Measurements from ENCODE around the gene TNIP3. TPM values are rescaled to one million over a fixed set of nuclear protein-coding genes. Genes with fewer than 3 reads are reported as not detected.

Gene TNIP3
- total and polyA plus RNA-seq, 9 of the 15 experiments (the other 6 are each of a cell fraction or from before 2014, with no cell fraction given) = 0.14 TPM; not detected in 8

GRCh38 chr4:121181493-121181892 lies 17.4 kb upstream of the TNIP3 start:
- Histone ChIP-seq H3K9ac (ENCODE audit: insufficient read depth in 1 of 2, low read depth in 2 of 2, low read length in 2 of 2) (no peak overlapping the region), H3K79me2 (ENCODE audit: control insufficient read depth, insufficient read depth, low read length) (no peaks in the 10 kb centered on the region), H3K27me3 (ENCODE audit: control insufficient read depth in 2 of 2, insufficient read depth in 2 of 2, low read length in 2 of 2) (no peaks in the 10 kb centered on the region), H3K9me3 (replicated peaks; ENCODE audit: control insufficient read depth, insufficient read depth, low read depth, low read length) (no peaks in the 10 kb centered on the region), H3K36me3 (ENCODE audit: control insufficient read depth, insufficient read depth, low read length) (no peaks in the 10 kb centered on the region), H3K4me3 (no peak overlapping the region), H3K4me1 (replicated peaks in 1 of 2; ENCODE audit: control insufficient read depth in 2 of 2, insufficient read depth in 2 of 2, low read length in 2 of 2) (no peaks in the 10 kb centered on the region; a peak in 1 of 5 replicates), H3K27ac (ENCODE audit: extremely low read depth, low read depth, low read length) (no peak overlapping the region), H4K20me1 (replicated peaks; ENCODE audit: control insufficient read depth, insufficient read depth, low read length) (no peaks in the 10 kb centered on the region), H3K9me1 (ENCODE audit: control insufficient read depth, insufficient read depth, low read length) (no peaks in the 10 kb centered on the region), H3K4me2 (ENCODE audit: insufficient read depth, low read length) (no peak overlapping the region), H2AFZ (ENCODE audit: low read depth, low read length) (no peak overlapping the region)
- ChIA-PET CTCF (ENCODE audit: low intra/inter-chr PET ratio) (no interaction called here), POLR2A (no interaction called here)
- in situ Hi-C loops (cut with MboI) = no loop called here
- intact Hi-C loops (cut with micrococcal nuclease) = no loop called here
- WGBS (ENCODE audit: insufficient coverage, low coverage, missing lambda C conversion rate) = 0% methylated on average over 1 of the region's 1 CpG
- ATAC-seq (no peak), DNase-seq (ENCODE audit: extremely low read depth in 1 of 4, low spot score in 3 of 4) (no peak), FAIRE-seq (no peak)
- TF ChIP-seq FOXK1 (CRISPR knock-in tag; IDR thresholded peaks at IDR 0.05; ENCODE audit: borderline replicate concordance) (no peak), SMARCC2 (IDR thresholded peaks at IDR 0.05; ENCODE audit: low read depth) (no peak), FOXJ3 (CRISPR knock-in tag; IDR thresholded peaks at IDR 0.05) (no peak), HNRNPL (IDR thresholded peaks at IDR 0.05; ENCODE audit: low read depth, low read length) (no peak), ZNF407 (IDR thresholded peaks at IDR 0.05; ENCODE audit: low read depth) (no peak), NEUROD1 (IDR thresholded peaks at IDR 0.05; ENCODE audit: borderline replicate concordance, low read depth, low read length, partially characterized antibody) (no peak), SRSF7 (optimal IDR thresholded peaks at IDR 0.05; ENCODE audit: low read depth, low read length) (no peak), BDP1 (IDR thresholded peaks at IDR 0.05; ENCODE audit: insufficient read depth, insufficient read length) (no peak), ZNF830 (CRISPR knock-in tag; IDR thresholded peaks at IDR 0.05) (no peak), TFAM (CRISPR knock-in tag; conservative IDR thresholded peaks at IDR 0.05) (no peak)
- BruUV-seq (replicated peaks) = no TSS peak

Measured in K562 (cell line).